ENCODE results near the gene OSBPL9.

Gene OSBPL9

GRCh38 chr1:51664421-51665240 is 47.7 kb downstream of the OSBPL9 start:
- TF ChIP-seq CTCF (conservative IDR thresholded peaks at IDR 0.05; ENCODE audit: low read length), result no peak
- no peak overlapping the region for H3K4me3 ChIP-seq (ENCODE audit: low read length)
- peak; percentile 57 for DNase-seq (ENCODE audit: low read depth)

GRCh38 chr1:51666478-51666877 is 49.6 kb downstream of the OSBPL9 start:
- no peak overlapping the region for H3K4me3 ChIP-seq (ENCODE audit: low read length)
- peak; percentile 95 for DNase-seq (ENCODE audit: low read depth)
- no peak for TF ChIP-seq CTCF (conservative IDR thresholded peaks at IDR 0.05; ENCODE audit: low read length)

GRCh38 chr1:51667561-51667960 is 50.7 kb downstream of the OSBPL9 start:
- no peak for TF ChIP-seq CTCF (conservative IDR thresholded peaks at IDR 0.05; ENCODE audit: low read length)
- DNase-seq (ENCODE audit: low read depth), result no peak
- no peak overlapping the region for H3K4me3 ChIP-seq (ENCODE audit: low read length)

- H3K4me3 ChIP-seq (ENCODE audit: low read length), result no peak overlapping the region
- no peak for DNase-seq (ENCODE audit: low read depth)
- no peak for TF ChIP-seq CTCF (conservative IDR thresholded peaks at IDR 0.05; ENCODE audit: low read length)
These were observed 52.4 kb downstream of the OSBPL9 start for GRCh38 chr1:51669272-51669671.

- no peak for DNase-seq (ENCODE audit: low read depth)
- TF ChIP-seq CTCF (conservative IDR thresholded peaks at IDR 0.05; ENCODE audit: low read length), result no peak
- no peak overlapping the region for H3K4me3 ChIP-seq (ENCODE audit: low read length)
These were observed 52.9 kb downstream of the OSBPL9 start for GRCh38 chr1:51669816-51670215.

GRCh38 chr1:51671527-51672325 is 54.8 kb downstream of the OSBPL9 start:
- no peak overlapping the region for H3K4me3 ChIP-seq (ENCODE audit: low read length)
- TF ChIP-seq CTCF (conservative IDR thresholded peaks at IDR 0.05; ENCODE audit: low read length), result no peak
- DNase-seq (ENCODE audit: low read depth), result no peak

Data from AG10803 (cell line).